Ovary (tissue), 3 donors: ENCODE data around the gene LINGO4.

Source experiments
- EP300 ChIP-seq: sonication (generic); formaldehyde crosslinking; IDR thresholded peaks from one replicate; pipeline ENCODE4 v1.6.1; 2017; ENCODE audit warnings: antibody characterized with exemption
- POLR2A ChIP-seq: fragments of 450-650 bp; IDR thresholded peaks from one replicate; pipeline ENCODE4 v1.6.1; 2017; ENCODE audit warnings: antibody characterized with exemption, mild to moderate bottlenecking, moderate library complexity
- TF ChIP-seq, protein P1 (sequence below), 3 donors: fragments of 450-650 bp in 2 of 3; fragments of 200-600 bp in 1 of 3; IDR thresholded peaks; one replicate each; pipeline versions ENCODE4 v1.5.1 to v1.8.0; 2016 to 2022; ENCODE audit warnings: antibody characterized with exemption in 3 of 3, mild to moderate bottlenecking in 1 of 3
- donor health status: DM: no; HTN: no; CAD: no.

DNA sequence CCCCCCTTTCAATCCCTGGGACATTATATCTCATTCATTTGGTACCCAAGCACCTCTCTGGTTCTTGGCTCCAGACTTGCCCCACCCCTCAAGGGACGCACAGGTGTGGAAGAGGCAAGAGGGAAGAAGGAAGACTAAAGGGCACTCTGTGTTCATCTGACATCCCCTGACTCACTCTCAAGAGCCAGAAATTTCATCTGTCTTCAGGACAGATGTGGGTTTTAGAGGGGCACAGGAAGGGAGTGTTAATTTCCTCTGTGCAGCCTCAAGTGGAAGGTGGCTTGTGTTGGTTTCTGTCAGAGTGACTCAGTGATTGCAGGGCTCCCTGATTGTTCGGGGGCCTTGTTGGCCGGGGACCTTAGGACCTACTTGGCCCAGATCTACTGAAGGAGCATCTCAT is 32.0 kb upstream of the LINGO4 start:
- TF ChIP-seq, protein P1, sequence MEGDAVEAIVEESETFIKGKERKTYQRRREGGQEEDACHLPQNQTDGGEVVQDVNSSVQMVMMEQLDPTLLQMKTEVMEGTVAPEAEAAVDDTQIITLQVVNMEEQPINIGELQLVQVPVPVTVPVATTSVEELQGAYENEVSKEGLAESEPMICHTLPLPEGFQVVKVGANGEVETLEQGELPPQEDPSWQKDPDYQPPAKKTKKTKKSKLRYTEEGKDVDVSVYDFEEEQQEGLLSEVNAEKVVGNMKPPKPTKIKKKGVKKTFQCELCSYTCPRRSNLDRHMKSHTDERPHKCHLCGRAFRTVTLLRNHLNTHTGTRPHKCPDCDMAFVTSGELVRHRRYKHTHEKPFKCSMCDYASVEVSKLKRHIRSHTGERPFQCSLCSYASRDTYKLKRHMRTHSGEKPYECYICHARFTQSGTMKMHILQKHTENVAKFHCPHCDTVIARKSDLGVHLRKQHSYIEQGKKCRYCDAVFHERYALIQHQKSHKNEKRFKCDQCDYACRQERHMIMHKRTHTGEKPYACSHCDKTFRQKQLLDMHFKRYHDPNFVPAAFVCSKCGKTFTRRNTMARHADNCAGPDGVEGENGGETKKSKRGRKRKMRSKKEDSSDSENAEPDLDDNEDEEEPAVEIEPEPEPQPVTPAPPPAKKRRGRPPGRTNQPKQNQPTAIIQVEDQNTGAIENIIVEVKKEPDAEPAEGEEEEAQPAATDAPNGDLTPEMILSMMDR (IDR thresholded peaks at IDR 0.05) = no peak
- no peak for TF ChIP-seq EP300
- TF ChIP-seq POLR2A = no peak
